ENCODE measurements around the gene CYP11A1. TPM values are rescaled to one million over a fixed set of nuclear protein-coding genes. Genes with fewer than 3 reads are reported as not detected.
A peak's percentile ranks its signal among the peaks of the same experiment; 100 is the strongest.
"Not testable (repeated sequence)": the region's sequence is repeated elsewhere in the genome, so short reads cannot be mapped to it uniquely, and the experiment has no call there.

Gene CYP11A1
- total and polyA plus RNA-seq, 5 experiments from 2014 or later, result not detected

DNA sequence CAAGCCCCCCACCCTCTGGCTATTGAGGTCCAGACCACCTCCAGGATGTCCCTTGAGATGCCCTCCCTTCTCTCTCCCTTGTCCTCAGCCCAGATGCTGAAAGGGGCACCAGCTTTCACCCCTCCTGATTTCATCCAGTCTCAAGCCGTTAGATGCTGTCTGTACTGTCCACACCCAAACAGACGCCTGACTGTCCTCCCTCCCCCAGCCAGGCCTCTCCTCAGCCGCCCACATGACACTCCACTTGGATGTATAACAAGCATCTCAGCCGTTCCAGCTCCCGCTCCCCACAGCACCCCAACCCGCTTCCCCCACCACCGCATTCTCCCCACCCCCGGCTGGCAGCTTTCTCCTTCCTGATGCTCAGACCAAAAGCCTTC, 25.0 kb upstream of the CYP11A1 start:
- POLR2A ChIA-PET, result no interaction called here
- Mint-ChIP-seq H3K4me1 (peaks cover 29 to 55% (median 42%) of the 10 kb centered on the region in 4 donors), H3K9me3 (no peaks in the 10 kb centered on the region), H3K36me3 (no peaks in the 10 kb centered on the region), H3K27me3 (no peaks in the 10 kb centered on the region), H3K27ac (peak overlapping the region in 5 of 10 donors; percentile 28 to 87 (median 74)), H3K4me3 (no peak overlapping the region)
- DNase-seq (no peak), ATAC-seq (no peak)

DNA sequence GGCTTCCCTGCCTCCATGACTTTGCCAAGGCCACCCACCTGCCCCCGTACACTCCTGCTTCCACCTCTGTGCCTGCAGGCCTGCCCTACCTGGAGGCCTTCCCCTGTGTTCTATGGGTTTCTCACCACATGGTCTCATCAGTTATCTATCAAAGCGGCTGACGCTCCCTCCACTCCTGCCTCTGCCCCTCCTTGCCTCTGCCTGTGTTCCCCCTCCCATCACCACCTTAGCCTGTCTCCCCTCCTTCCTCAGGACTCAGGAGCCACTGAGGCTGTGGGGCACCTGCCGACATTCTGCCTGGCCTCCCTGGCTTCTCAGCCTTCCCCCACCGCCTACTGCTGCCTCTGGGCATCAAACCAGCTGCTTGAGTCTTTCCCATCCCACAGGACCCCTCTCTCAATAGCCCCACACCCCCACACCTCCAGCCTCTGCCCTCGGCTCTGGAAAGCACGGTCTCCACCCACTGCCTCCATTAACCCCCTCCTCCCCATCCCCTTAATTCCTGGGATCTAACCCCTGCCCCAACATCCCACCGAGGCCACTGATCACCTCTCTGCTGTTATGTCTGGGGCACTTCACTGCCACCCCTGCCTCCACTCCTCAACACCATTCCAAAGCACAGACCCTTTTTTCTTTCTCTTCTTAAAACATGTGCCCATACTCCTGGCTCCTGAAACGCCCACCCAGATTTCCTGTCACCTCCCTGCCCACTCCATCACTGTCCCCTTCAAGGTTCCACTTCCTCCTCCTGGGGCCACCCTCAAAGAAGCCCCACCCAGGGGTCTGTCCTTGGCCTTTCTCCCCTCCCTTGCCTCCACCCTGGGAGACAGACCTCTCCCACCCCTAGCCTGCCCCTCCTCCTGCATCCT, 24.4 kb upstream of the CYP11A1 start:
- H3K36me3 Mint-ChIP-seq, result no peaks in the 10 kb centered on the region
- peaks cover 29 to 49% (median 36%) of the 10 kb centered on the region in 4 donors for H3K4me1 Mint-ChIP-seq
- peak overlapping the region in 5 of 10 donors; percentile 50 to 87 (median 79) for H3K27ac Mint-ChIP-seq
- POLR2A ChIA-PET, result no interaction called here
- no peak for ATAC-seq
- no peak for DNase-seq
- H3K27me3 Mint-ChIP-seq, result no peaks in the 10 kb centered on the region
- no peaks in the 10 kb centered on the region for H3K9me3 Mint-ChIP-seq
- no peak overlapping the region for H3K4me3 Mint-ChIP-seq

GRCh38 chr15:74390647-74391288, 23.3 kb upstream of the CYP11A1 start:
- no peaks in the 10 kb centered on the region for H3K36me3 Mint-ChIP-seq
- H3K4me3 Mint-ChIP-seq, result no peak overlapping the region
- no peak for ATAC-seq
- no peaks in the 10 kb centered on the region for H3K9me3 Mint-ChIP-seq
- peaks cover 21 to 46% (median 27%) of the 10 kb centered on the region in 4 donors for H3K4me1 Mint-ChIP-seq
- peak overlapping the region in 3 of 10 donors; percentile 2 to 53 (median 11) for H3K27ac Mint-ChIP-seq
- DNase-seq, result no peak
- H3K27me3 Mint-ChIP-seq, result no peaks in the 10 kb centered on the region
- POLR2A ChIA-PET, result no interaction called here

DNA sequence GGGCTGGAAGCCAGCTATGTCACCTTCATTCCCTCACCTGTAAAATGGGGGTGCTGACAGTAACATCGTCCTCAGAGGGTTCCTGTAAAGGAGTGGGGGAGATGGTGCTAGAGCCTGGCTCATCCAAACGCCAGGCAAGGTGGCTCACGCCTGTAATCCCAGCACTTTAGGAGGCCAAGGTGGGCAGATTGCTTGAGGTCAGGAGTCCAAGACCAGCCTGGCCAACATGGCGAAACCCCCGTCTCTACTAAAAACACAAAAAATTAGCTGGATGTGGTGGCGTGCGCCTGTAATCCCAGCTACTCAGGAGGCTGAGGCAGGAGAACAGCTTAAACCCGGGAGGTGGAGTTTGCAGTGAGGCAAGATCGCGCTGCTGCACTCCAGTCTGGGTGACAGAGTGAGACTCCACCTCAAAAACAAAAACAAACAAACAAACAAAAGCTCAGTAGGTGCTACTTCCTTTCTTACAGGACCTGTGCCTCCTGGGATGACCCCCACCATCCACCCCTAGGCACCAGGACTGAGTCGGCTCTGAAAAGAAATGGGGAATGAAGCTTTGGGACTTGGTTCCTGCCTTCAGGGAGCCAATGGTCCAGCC, 22.7 kb upstream of the CYP11A1 start:
- H3K27me3 Mint-ChIP-seq, POLR2A ChIA-PET, H3K36me3 Mint-ChIP-seq, DNase-seq, ATAC-seq, H3K9me3 Mint-ChIP-seq, H3K4me3 Mint-ChIP-seq: not testable (repeated sequence)
- Mint-ChIP-seq H3K27ac (peak overlapping the region in 3 of 10 donors; percentile 2 to 53 (median 11)), H3K4me1 (peaks cover 21 to 51% (median 30%) of the 10 kb centered on the region in 4 donors)

DNA sequence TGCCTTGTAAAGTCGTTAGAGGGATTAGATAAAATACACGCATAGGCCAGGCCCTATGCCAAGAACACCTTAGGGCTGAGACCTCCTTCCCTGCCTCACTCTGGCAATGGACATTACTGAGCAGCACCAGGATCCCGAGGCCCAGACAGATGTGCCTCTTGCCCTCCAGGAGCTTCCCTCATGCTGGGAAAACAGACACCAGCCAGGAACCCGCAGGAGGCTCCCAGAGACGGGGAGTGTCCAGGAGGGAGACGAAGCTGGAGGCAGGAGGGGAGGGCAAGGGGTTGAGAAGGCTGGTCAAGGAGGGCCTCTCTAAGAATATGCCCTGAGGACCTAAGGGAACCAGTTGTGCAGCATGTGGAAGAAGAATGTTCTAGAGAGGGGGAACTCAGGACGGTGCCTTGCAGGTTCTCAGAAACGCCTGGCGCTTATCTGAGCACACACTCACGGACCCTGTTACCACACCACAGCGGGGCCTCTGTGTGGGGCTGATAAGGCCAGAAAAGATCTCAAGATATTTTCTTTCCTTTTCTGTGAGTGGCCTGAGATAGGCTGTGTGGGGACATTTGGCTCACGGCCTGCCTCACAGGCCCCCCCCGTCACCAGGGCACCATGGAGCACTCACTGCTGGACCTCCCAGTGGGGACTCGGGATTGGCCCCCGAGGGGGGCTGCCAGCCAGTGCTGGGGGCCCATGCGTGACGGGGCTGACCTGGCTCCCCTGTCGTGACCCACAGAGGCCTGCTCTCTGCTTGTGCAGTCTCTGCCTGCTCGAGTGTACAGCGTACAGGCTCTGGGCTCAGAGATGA, 22.0 kb upstream of the CYP11A1 start:
- POLR2A ChIA-PET, result no interaction called here
- ATAC-seq (no peak), DNase-seq (no peak)
- Mint-ChIP-seq H3K4me3 (no peak overlapping the region), H3K27me3 (no peaks in the 10 kb centered on the region), H3K36me3 (no peaks in the 10 kb centered on the region), H3K9me3 (no peaks in the 10 kb centered on the region), H3K27ac (peak overlapping the region in 1 of 10 donors; percentile 35), H3K4me1 (peaks cover 27 to 51% (median 36%) of the 10 kb centered on the region in 4 donors)

DNA sequence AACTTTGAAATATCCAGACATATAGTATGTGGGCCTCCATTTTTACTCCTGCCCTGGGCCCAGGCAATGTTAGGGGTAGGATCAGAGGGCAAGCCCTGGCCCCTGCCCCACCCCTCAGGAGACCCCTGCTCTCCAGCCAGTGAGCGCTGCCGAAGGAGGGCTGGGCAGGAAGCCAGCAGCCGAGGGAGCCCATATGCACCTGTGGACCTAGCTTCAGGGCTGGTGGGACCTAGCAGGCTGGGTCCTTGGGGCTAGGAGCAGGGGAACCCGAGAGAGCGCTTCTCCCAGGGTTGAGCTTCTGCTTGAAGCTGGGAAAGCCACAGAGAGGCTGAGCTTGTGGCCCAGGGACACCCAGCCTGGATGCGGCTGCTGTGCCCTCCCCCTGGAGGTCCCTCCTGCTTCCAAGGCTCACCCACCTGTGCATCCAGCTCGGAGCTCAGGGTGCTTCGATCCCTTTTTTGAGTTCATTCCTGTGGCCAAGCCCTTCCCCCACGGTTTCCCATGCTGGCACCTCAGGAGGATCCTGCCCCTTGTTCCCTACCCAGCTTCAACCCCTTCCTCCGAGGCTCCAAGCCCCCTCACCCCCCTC, 21.0 kb upstream of the CYP11A1 start:
- Mint-ChIP-seq H3K4me1 (peaks cover 35 to 52% (median 44%) of the 10 kb centered on the region in 4 donors), H3K4me3 (no peak overlapping the region), H3K36me3 (no peaks in the 10 kb centered on the region), H3K27me3 (no peaks in the 10 kb centered on the region), H3K27ac (peak overlapping the region in 1 of 10 donors; percentile 11), H3K9me3 (no peaks in the 10 kb centered on the region)
- POLR2A ChIA-PET, result interaction anchor here (0.5 kb wide), 1 partner anchor 91 kb away, joined by 5 read pairs; no protein-coding TSS in a partner anchor
- DNase-seq, result no peak
- ATAC-seq, result no peak

DNA sequence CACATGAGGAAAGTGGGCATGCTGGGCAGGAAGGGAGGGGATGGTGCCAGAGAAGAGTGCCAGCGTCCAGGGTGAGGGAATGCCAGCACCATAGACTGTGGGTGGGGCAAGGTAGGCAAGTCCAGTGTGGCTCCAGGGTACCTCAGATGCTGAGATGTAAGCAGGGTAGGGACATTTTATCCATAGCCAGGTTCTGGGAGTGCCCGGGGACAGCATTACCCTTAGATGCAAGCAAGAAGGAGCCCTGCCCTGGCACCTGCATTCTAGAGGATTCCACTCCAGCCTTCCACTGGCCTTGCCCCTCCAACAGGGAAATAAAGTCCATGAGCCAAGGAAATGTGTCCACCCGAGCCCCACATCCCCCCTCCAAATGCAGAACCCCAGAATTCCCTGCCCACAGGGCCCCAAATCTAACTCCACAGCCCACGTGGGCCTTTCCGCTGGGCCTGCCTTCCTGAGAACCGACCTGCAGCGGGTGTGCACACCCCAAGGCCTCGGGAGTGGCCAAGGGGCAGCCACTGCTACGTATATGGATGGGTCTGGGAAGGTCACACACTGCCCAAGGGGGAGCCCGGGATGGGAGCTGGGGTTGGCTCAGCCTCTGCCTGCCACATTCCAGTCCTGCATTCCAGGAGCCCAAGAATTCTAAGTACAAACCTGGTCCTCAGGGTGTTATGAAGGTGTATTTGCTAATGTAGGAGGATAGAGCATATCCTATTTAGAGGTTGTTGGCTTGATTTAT, 20.3 kb upstream of the CYP11A1 start:
- no peaks in the 10 kb centered on the region for H3K27me3 Mint-ChIP-seq
- no peak overlapping the region for H3K4me3 Mint-ChIP-seq
- no peak for DNase-seq
- POLR2A ChIA-PET, result interaction anchor here (3.7 kb wide), 1 partner anchor 8 kb away, joined by 14 read pairs; no protein-coding TSS in a partner anchor
- H3K9me3 Mint-ChIP-seq, result no peaks in the 10 kb centered on the region
- ATAC-seq, result no peak
- no peaks in the 10 kb centered on the region for H3K36me3 Mint-ChIP-seq
- H3K27ac Mint-ChIP-seq, result peak overlapping the region in 1 of 10 donors; percentile 37
- peaks cover 33 to 53% (median 47%) of the 10 kb centered on the region in 4 donors for H3K4me1 Mint-ChIP-seq

GRCh38 chr15:74387141-74387541, 19.7 kb upstream of the CYP11A1 start:
- H3K27me3 Mint-ChIP-seq, result no peaks in the 10 kb centered on the region
- H3K4me1 Mint-ChIP-seq, result peaks cover 31 to 55% (median 47%) of the 10 kb centered on the region in 4 donors
- H3K9me3 Mint-ChIP-seq, result no peaks in the 10 kb centered on the region
- ATAC-seq (no peak), DNase-seq (no peak)
- no peak overlapping the region for H3K4me3 Mint-ChIP-seq
- H3K36me3 Mint-ChIP-seq, result no peaks in the 10 kb centered on the region
- POLR2A ChIA-PET, result interaction anchor here (3.7 to 6.2 kb wide), 2 partner anchors 9 to 15 kb away, joined by 14 to 46 read pairs; no protein-coding TSS in a partner anchor
- H3K27ac Mint-ChIP-seq, result peak overlapping the region in 1 of 10 donors; percentile 37

GRCh38 chr15:74386496-74387140, 19.2 kb upstream of the CYP11A1 start:
- Mint-ChIP-seq H3K9me3 (no peaks in the 10 kb centered on the region), H3K4me1 (peaks cover 27 to 51% (median 42%) of the 10 kb centered on the region in 4 donors), H3K27ac (peak overlapping the region in 2 of 10 donors; percentile 19 to 37), H3K27me3 (no peaks in the 10 kb centered on the region), H3K36me3 (no peaks in the 10 kb centered on the region), H3K4me3 (no peak overlapping the region)
- DNase-seq (no peak), ATAC-seq (no peak)
- POLR2A ChIA-PET, result interaction anchor here (3.7 to 6.2 kb wide), 2 partner anchors 9 to 16 kb away, joined by 14 to 46 read pairs; no protein-coding TSS in a partner anchor

GRCh38 chr15:74385733-74386132, 18.3 kb upstream of the CYP11A1 start:
- POLR2A ChIA-PET, result interaction anchor here (1.4 to 6.2 kb wide), 6 partner anchors 10 to 53 kb away, joined by 7 to 46 read pairs (median 11); partner anchors contain the start of gene SEMA7A
- no peak for DNase-seq
- Mint-ChIP-seq H3K9me3 (no peaks in the 10 kb centered on the region), H3K4me1 (peaks cover 25 to 46% (median 37%) of the 10 kb centered on the region in 4 donors), H3K27ac (peak overlapping the region in 2 of 10 donors; percentile 15 to 88), H3K36me3 (no peaks in the 10 kb centered on the region), H3K27me3 (no peaks in the 10 kb centered on the region), H3K4me3 (no peak overlapping the region)
- no peak for ATAC-seq
